ENCODE data around the gene SLC24A3. TPM values are rescaled to one million over a fixed set of nuclear protein-coding genes. Genes with fewer than 3 reads are reported as not detected.

The SLC24A3 gene
- total RNA-seq, 1 experiment from 2014 or later = not detected

DNA sequence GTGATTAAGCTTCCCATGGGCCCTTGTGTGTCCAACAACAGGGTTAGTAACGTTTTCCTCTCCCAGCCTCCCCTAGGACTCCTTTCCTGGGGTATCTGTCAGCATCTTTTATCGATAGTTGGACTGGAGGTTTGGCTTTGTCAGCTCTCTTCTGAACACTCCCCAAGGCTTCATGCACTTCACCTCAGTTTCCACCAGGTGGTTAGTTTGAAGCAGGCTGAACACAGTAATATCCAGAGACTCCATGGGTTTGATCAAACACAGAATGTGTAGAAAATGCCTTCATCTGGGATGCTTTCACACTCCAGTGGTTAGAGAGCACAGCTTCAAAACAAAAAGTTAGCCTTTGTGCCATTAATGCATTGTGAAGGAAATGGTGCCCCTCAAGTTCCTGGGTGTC is 139.1 kb downstream of the SLC24A3 start:
- no peaks in the 10 kb centered on the region for H3K9me3 ChIP-seq (ENCODE audit: insufficient read depth, low read depth)
- no peak for DNase-seq
- H3K36me3 ChIP-seq (ENCODE audit: low read depth) = no peaks in the 10 kb centered on the region
- H3F3A ChIP-seq (ENCODE audit: insufficient read depth, low read depth) = no peaks in the 10 kb centered on the region
- H2AFZ ChIP-seq = no peak overlapping the region
- H3K27me3 ChIP-seq (ENCODE audit: insufficient read depth, low read depth) = 0 out of 2 replicates have a peak, but pooled peaks cover 20% of the 10 kb centered on the region
- H3K4me3 ChIP-seq = no peak overlapping the region
- H4K20me1 ChIP-seq (ENCODE audit: insufficient read depth) = no peaks in the 10 kb centered on the region
- POLR2A ChIA-PET (ENCODE audit: unreplicated experiment) = no interaction called here
- H3K27ac ChIP-seq = no peak overlapping the region
- BruUV-seq (replicated peaks) = no TSS peak
- no peaks in the 10 kb centered on the region for H3K4me1 ChIP-seq (replicated peaks; ENCODE audit: insufficient read depth)
- TF ChIP-seq, protein P1, sequence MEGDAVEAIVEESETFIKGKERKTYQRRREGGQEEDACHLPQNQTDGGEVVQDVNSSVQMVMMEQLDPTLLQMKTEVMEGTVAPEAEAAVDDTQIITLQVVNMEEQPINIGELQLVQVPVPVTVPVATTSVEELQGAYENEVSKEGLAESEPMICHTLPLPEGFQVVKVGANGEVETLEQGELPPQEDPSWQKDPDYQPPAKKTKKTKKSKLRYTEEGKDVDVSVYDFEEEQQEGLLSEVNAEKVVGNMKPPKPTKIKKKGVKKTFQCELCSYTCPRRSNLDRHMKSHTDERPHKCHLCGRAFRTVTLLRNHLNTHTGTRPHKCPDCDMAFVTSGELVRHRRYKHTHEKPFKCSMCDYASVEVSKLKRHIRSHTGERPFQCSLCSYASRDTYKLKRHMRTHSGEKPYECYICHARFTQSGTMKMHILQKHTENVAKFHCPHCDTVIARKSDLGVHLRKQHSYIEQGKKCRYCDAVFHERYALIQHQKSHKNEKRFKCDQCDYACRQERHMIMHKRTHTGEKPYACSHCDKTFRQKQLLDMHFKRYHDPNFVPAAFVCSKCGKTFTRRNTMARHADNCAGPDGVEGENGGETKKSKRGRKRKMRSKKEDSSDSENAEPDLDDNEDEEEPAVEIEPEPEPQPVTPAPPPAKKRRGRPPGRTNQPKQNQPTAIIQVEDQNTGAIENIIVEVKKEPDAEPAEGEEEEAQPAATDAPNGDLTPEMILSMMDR (conservative IDR thresholded peaks at IDR 0.05) = no peak
- no peaks in the 10 kb centered on the region for H3K79me2 ChIP-seq (ENCODE audit: low read depth)
- no peaks in the 10 kb centered on the region; the same call in 1 of the 2 replicates for H3K9me2 ChIP-seq (ENCODE audit: insufficient read depth)
- CTCF ChIA-PET = no interaction called here
- H3K4me2 ChIP-seq = no peak overlapping the region
- intact Hi-C loops (cut with micrococcal nuclease; ENCODE audit: unreplicated experiment) = no loop called here

DNA sequence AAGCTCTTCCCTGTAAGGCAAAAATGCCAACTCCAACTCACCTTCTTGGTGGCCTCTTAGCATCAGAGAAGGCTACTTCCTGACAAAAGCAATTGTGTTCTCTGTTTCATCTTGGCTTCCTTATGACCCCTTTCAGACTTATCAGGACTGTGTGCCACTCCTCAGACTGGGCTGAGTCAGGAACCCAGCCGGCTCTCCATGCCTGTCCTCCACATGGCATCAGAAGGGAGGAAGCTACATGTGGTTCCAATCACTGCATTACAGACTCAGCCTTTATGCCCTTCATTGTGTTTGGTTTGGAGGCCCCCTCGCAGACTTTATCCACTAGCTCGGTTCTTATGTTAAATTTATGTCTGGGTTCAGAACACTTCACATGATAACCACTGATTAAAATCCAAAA is 142.5 kb downstream of the SLC24A3 start:
- BruUV-seq (replicated peaks) = no TSS peak
- POLR2A ChIA-PET (ENCODE audit: unreplicated experiment) = no interaction called here
- H3K27ac ChIP-seq = no peak overlapping the region

DNA sequence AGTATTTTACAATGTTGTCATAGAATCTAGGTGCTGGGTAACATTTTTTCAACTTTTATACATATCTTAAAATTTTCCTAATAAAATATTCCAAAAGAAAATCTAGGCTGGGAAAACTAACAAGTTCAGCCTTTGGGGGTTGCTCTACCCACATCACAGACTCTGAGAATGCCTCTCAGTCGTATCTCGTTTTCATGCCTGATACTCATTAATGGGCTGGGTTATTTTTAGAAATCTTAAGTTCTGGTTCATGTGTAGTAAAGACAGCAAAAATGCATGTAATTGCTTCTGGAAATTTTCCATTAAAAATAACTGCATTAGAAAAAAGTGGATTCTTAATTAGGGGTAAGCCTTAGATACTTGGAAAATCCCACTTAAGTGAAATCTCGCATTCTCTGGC is 149.3 kb downstream of the SLC24A3 start:
- no peak for DNase-seq
- Histone ChIP-seq H3K27me3 (ENCODE audit: insufficient read depth, low read depth) (peaks cover 49% of the 10 kb centered on the region), H3K9me3 (ENCODE audit: insufficient read depth, low read depth) (no peaks in the 10 kb centered on the region), H3K9me2 (ENCODE audit: insufficient read depth) (no peaks in the 10 kb centered on the region), H3K79me2 (ENCODE audit: low read depth) (no peaks in the 10 kb centered on the region), H2AFZ (no peak overlapping the region), H3K4me2 (no peak overlapping the region), H3K27ac (no peak overlapping the region), H4K20me1 (ENCODE audit: insufficient read depth) (no peaks in the 10 kb centered on the region), H3K4me1 (replicated peaks; ENCODE audit: insufficient read depth) (no peaks in the 10 kb centered on the region), H3K4me3 (no peak overlapping the region), H3F3A (ENCODE audit: insufficient read depth, low read depth) (no peaks in the 10 kb centered on the region), H3K36me3 (ENCODE audit: low read depth) (no peaks in the 10 kb centered on the region)
- ChIA-PET POLR2A (ENCODE audit: unreplicated experiment) (no interaction called here), CTCF (no interaction called here)
- BruUV-seq (replicated peaks) = no TSS peak
- intact Hi-C loops (cut with micrococcal nuclease; ENCODE audit: unreplicated experiment) = no loop called here
- TF ChIP-seq, protein P1 (conservative IDR thresholded peaks at IDR 0.05) = no peak
- no peak for TF ChIP-seq EZH2 (IDR thresholded peaks at IDR 0.05; ENCODE audit: low read depth)

More for the DNA sequence above, 142.5 kb downstream of the SLC24A3 start:
- TF ChIP-seq EZH2 (IDR thresholded peaks at IDR 0.05; ENCODE audit: low read depth) = no peak
- TF ChIP-seq, protein P1 (conservative IDR thresholded peaks at IDR 0.05) = no peak
- CTCF ChIA-PET = no interaction called here
- no peaks in the 10 kb centered on the region for H3K79me2 ChIP-seq (ENCODE audit: low read depth)
- H3K9me3 ChIP-seq (ENCODE audit: insufficient read depth, low read depth) = no peaks in the 10 kb centered on the region
- H3K36me3 ChIP-seq (ENCODE audit: low read depth) = no peaks in the 10 kb centered on the region
- intact Hi-C loops (cut with micrococcal nuclease; ENCODE audit: unreplicated experiment) = no loop called here
- no peak overlapping the region for H3K4me2 ChIP-seq
- no peaks in the 10 kb centered on the region for H4K20me1 ChIP-seq (ENCODE audit: insufficient read depth)
- no peaks in the 10 kb centered on the region for H3K4me1 ChIP-seq (replicated peaks; ENCODE audit: insufficient read depth)
- no peak for DNase-seq
- peaks cover 10% of the 10 kb centered on the region; the same call in 1 of the 2 replicates for H3K27me3 ChIP-seq (ENCODE audit: insufficient read depth, low read depth)
- H2AFZ ChIP-seq = no peak overlapping the region
- no peaks in the 10 kb centered on the region; the same call in 1 of the 2 replicates for H3K9me2 ChIP-seq (ENCODE audit: insufficient read depth)
- no peak overlapping the region for H3K4me3 ChIP-seq
- no peaks in the 10 kb centered on the region for H3F3A ChIP-seq (ENCODE audit: insufficient read depth, low read depth)

Data from PC-9 (cell line).